KMS-11 (cell line): ENCODE data around the gene FRY.

Experiments used
- H2AFZ ChIP-seq: fragments of 200-600 bp; sonication (generic); 2 replicates; pipeline ENCODE4 v1.6.1; 2016; ENCODE audit warnings: antibody characterized with exemption, mixed run types, low read depth
- H3K27ac ChIP-seq: fragments of 200-600 bp; sonication (generic); 2 replicates; pipeline ENCODE4 v1.6.1; 2016; ENCODE audit warnings: mild to moderate bottlenecking, mixed run types
- H3K27me3 ChIP-seq: fragments of 200-600 bp; sonication (generic); 2 replicates; pipeline ENCODE4 v1.6.1; 2017; ENCODE audit warnings: mild to moderate bottlenecking, low read depth, mixed run types, moderate library complexity; ENCODE audit not compliant: insufficient read depth
- H3K36me3 ChIP-seq: fragments of 200-600 bp; sonication (generic); 2 replicates; pipeline ENCODE4 v1.6.1; 2017; ENCODE audit warnings: mild to moderate bottlenecking, mixed run types; ENCODE audit not compliant: insufficient read depth
- H3K4me1 ChIP-seq: fragments of 200-600 bp; sonication (generic); 2 replicates; pipeline ENCODE4 v1.6.1; 2016; ENCODE audit warnings: mild to moderate bottlenecking, low read depth, mixed run types; ENCODE audit not compliant: poor library complexity, severe bottlenecking
- H3K4me2 ChIP-seq: fragments of 200-600 bp; sonication (generic); 2 replicates; pipeline ENCODE4 v1.7.0; 2016; ENCODE audit warnings: mild to moderate bottlenecking, mixed run types
- H3K4me3 ChIP-seq: fragments of 200-600 bp; sonication (generic); IDR thresholded peaks from 2 replicates; pipeline ENCODE4 v1.6.1; 2017; ENCODE audit warnings: low read depth, low read length, mixed read lengths; ENCODE audit not compliant: insufficient read depth
- H3K79me2 ChIP-seq: fragments of 200-600 bp; sonication (generic); 2 replicates; pipeline ENCODE4 v1.6.1; 2016; ENCODE audit warnings: low read depth, mixed run types; ENCODE audit not compliant: insufficient read depth
- H3K9ac ChIP-seq: fragments of 200-600 bp; sonication (generic); 2 replicates; pipeline ENCODE4 v1.6.1; 2016; ENCODE audit warnings: mild to moderate bottlenecking, mixed run types
- H4K20me1 ChIP-seq: fragments of 200-600 bp; sonication (generic); 2 replicates; pipeline ENCODE4 v1.6.1; 2016; ENCODE audit warnings: mild to moderate bottlenecking, mixed run types; ENCODE audit not compliant: insufficient read depth
- TF ChIP-seq, protein P1 (sequence below): fragments of 200-600 bp; sonication (generic); conservative IDR thresholded peaks from 2 replicates; pipeline ENCODE4 v1.6.1; 2017; ENCODE audit warnings: low read depth, mild to moderate bottlenecking, antibody characterized with exemption, low read length, moderate library complexity, mixed read lengths

Gene FRY

DNA sequence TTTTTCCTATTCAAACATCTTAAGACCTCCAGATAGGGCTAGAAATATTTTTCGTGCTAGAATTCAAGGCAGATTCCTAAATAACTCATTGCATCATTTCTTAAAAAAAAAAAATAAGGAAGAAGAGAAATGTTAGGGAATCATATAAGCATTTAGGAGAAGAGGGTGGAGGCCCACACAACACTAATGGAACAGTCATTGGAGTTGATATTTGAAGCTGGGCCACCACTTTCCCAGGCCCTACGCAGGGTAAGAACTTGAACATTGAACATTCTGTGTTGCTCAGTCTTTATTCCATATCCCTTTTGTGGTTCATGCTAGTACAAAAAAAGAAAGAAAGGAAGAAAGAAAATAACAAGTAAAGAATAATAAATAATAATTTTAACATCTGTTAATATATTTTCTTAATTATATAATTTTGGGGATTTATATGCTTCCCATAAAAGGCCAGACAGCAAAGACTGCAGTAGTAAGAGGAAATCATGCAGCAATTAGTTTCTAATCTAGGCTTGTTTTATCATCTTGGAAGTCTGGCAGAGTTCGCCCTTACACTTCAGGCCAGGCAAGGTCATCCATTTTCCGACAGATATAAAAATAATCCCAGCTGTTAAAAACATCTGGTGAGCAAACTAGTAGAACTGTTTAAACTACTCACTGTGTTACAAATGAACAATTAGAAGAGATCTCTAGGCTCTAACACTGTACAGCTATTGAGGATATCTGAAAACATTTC lies 127.7 kb downstream of the FRY start:
- TF ChIP-seq, protein P1, sequence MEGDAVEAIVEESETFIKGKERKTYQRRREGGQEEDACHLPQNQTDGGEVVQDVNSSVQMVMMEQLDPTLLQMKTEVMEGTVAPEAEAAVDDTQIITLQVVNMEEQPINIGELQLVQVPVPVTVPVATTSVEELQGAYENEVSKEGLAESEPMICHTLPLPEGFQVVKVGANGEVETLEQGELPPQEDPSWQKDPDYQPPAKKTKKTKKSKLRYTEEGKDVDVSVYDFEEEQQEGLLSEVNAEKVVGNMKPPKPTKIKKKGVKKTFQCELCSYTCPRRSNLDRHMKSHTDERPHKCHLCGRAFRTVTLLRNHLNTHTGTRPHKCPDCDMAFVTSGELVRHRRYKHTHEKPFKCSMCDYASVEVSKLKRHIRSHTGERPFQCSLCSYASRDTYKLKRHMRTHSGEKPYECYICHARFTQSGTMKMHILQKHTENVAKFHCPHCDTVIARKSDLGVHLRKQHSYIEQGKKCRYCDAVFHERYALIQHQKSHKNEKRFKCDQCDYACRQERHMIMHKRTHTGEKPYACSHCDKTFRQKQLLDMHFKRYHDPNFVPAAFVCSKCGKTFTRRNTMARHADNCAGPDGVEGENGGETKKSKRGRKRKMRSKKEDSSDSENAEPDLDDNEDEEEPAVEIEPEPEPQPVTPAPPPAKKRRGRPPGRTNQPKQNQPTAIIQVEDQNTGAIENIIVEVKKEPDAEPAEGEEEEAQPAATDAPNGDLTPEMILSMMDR = no peak
- no peaks in the 10 kb centered on the region for H3K4me1 ChIP-seq
- no peaks in the 10 kb centered on the region for H3K36me3 ChIP-seq
- H3K4me3 ChIP-seq = no peak overlapping the region
- H3K79me2 ChIP-seq = no peaks in the 10 kb centered on the region
- H3K27me3 ChIP-seq = no peaks in the 10 kb centered on the region
- no peaks in the 10 kb centered on the region for H4K20me1 ChIP-seq
- no peak overlapping the region for H3K27ac ChIP-seq
- no peak overlapping the region for H3K9ac ChIP-seq
- no peak overlapping the region for H2AFZ ChIP-seq
- no peak overlapping the region for H3K4me2 ChIP-seq

DNA sequence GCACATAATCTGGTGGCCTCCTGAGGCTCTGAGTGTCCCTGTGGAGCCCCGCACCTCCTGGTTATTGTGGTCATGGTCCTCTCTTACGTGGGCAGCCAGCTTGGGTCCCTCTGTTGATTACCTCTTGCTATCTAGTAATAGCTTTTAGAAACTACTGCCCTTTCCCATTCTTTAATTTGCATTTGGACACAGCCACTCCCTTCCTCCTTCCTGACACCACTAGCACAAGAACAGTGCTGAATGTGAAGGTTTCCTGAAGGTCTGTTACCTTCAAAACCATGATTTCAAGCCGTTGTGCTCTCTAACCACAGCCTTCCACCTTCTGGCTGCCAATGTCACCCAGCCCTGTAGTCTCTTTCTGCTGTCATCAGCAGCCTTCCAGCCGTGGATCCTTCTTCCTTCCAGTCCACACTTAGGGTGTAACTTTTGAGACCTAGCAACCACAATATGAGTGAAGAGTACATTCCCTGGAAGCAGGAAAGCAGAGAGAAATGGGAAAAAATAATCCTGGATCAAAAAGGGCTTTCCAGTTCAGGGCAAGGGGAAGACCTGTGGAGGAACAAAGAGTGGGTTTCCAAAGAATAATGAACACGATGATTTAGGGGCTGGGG lies 130.9 kb downstream of the FRY start:
- H3K4me2 ChIP-seq = no peak overlapping the region
- TF ChIP-seq, protein P1 = no peak
- no peak overlapping the region for H3K4me3 ChIP-seq
- H3K36me3 ChIP-seq = no peaks in the 10 kb centered on the region
- no peaks in the 10 kb centered on the region for H3K79me2 ChIP-seq
- no peak overlapping the region for H2AFZ ChIP-seq
- no peaks in the 10 kb centered on the region for H3K4me1 ChIP-seq
- no peak overlapping the region for H3K27ac ChIP-seq
- no peaks in the 10 kb centered on the region for H3K27me3 ChIP-seq
- no peak overlapping the region for H3K9ac ChIP-seq
- no peaks in the 10 kb centered on the region for H4K20me1 ChIP-seq

DNA sequence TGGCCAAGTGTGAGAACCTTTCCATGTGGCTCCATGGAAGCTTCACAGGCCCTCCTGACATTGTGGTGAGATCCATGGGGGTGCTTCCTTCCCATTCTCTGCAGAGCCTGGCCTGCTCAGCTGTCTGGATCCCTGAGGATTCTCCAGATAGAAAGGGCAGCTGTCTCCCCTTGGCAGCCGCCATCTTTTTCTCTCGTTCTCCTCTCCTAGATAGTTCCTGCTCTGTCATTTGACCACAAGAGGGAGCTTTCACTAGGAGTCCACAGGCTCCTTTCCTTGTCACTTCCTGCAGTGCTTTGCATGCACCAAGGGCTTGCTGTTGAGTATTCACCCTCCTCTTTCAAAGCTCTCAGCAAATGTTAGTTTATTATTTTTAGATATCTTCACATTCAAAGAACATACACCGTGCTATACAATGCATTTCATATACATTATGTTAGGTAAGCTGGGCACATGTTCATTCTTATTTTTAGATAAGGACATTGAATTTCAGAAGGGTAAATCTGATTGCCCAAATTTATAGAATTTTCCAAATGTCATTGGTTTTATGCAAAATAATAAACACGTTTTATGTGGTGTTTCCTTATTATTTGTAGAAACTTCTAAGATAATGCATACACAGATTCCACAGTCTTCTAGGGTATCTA lies 133.2 kb downstream of the FRY start:
- Histone ChIP-seq H3K4me3 (no peak overlapping the region), H4K20me1 (no peaks in the 10 kb centered on the region), H3K9ac (no peak overlapping the region), H3K79me2 (no peaks in the 10 kb centered on the region), H2AFZ (peak overlapping the region; percentile 92), H3K4me1 (no peaks in the 10 kb centered on the region), H3K36me3 (no peaks in the 10 kb centered on the region), H3K27me3 (no peaks in the 10 kb centered on the region), H3K27ac (no peak overlapping the region), H3K4me2 (no peak overlapping the region)
- TF ChIP-seq, protein P1 = peak; percentile 66

DNA sequence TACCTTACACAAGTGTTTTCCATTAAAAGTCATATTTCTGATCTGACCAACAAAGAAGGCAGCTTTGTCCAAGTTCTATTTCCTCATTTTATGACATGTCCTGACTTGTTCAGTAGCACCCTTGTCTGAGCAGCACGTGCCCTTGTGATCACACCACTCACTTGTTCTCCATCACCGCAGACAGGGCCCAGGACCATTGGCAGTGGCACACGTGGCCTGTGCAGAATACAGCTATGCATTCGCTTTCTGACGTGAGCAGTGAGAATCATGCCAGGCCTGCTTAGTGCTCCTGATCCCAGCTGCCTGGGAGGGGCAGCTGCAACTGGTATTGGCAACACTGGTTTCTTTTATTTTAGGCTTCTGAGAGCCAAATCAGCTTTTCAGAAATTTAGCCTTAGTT lies 134.2 kb downstream of the FRY start:
- Histone ChIP-seq H3K27me3 (no peaks in the 10 kb centered on the region), H3K79me2 (no peaks in the 10 kb centered on the region), H2AFZ (no peak overlapping the region), H3K9ac (no peak overlapping the region), H3K36me3 (no peaks in the 10 kb centered on the region), H3K4me3 (no peak overlapping the region), H3K4me1 (no peaks in the 10 kb centered on the region), H3K4me2 (no peak overlapping the region), H4K20me1 (no peaks in the 10 kb centered on the region), H3K27ac (no peak overlapping the region)
- TF ChIP-seq, protein P1 = no peak
